Skin of body (tissue), 2 donors: ENCODE data around the gene KCNN4. TPM values are rescaled to one million over a fixed set of nuclear protein-coding genes. Genes with fewer than 3 reads are reported as not detected.

Source experiments
- DNase-seq: peaks from one replicate; lab custom pipeline; 2025; lab: John Stamatoyannopoulos, UW
- total RNA-seq: library from RNA; depleted of rRNA; stranded (reverse); fragments of >200 nt; gene quantifications from one replicate; pipeline ENCODE4 v1.2.3, GENCODE V29; 2014

Gene KCNN4
- total RNA-seq, 1 donor from 2014 or later, result 3.5 TPM

DNA sequence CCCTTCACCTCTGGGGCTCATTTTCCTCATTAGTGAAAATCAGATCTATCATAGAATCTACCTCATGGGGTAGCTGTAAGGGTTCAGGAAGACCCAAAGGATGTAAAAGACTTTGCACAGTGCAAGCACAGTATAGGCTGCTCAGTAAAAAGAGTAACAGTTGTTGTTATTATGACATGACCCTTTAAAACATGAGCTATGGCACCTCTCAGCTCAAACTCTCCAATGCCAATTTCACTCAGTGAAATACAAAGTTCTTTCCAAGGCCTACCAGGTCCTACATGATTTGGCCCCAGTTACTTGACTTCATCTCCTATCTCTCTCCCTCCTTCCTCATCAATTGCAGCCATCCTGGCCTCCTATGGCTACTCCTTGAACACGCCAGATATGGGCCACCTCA lies 30.9 kb downstream of the KCNN4 start:
- no peak for DNase-seq

DNA sequence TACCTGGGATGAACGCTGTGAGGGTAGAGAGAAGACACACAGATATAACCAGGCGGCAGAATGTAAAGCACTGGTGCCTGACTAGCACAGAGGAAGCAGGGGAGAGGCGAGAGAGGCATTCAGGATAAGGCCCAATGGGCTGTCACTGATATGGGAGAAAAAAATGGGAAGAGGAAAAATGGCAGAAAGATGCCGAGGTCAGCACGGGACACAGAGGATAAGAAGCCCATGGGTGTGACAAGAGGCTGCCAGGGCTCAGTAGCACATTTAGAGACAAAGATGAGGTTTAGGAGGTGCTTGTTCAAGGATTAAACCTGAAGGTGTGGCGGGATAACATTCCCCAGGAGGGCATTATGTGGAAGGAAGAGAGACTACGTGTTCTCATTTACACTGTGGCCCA lies 31.6 kb downstream of the KCNN4 start:
- no peak for DNase-seq

DNA sequence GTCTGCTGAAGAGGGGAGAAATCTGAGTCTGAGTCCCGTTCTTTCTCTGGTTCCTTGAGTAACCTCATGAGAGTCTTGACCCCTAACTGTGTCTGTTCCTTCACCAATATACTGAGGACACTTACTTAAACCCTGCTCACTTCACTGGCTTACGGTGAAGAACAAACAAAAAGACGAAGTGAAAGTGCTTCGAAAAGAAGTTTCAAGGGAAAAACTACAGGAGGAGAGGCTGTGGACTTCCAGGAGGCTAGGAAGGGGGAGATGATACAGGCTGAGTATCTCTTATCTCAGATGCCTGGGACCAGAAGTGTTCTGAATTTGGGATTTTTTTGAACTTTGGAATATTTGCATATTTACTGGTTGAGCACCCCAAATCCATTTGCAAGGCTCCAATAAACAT lies 32.1 kb downstream of the KCNN4 start:
- DNase-seq, result no peak

DNA sequence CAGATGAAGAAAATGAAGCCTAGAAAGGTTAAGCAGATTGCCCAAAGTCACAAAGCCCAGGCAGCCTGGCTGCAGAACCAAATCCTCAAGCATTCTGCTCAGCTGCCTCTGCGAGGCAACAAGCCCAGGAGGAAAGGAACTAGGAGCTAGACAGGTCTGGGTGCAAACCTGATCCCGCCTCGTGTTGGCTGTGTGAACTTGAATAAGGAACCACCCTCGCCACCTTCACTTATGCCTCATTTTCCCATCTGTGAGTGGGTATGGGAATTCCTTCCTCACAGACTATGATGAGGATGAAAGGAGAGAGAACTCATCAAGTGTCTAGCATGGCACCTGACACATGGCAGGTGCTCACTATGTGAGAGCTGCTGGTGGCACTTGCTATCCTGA lies 32.6 kb downstream of the KCNN4 start:
- DNase-seq, result no peak

DNA sequence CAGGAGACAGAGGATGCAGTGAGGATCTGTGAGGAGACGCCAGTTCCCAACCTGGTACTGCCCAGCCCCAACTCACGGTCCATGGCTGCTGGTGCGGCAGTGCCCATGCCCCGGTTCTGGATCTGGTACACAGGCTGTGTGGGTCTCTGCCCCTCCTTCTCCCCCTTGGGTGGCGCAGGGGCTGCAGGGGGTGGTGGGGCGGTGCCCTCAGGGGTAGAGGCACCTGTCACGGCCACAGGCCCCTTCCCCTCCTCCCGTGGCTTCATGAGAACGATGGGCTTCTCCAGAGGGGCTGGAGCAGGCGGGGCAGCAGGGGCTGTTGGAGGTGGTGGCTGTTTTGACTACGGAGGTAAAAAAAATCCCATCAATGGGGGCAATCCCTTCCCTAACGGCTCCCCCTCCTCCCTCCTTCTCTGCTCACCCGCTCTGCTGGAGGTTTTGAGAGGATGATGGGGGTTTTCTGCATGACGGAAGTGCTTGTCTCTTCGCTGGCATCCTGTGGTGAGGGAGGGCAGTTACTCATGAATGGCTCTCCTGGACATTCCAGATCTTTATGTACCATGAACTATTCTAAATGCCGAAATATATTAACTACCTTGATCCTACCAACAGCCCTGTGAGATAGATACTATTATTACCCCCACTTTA lies 33.1 kb downstream of the KCNN4 start:
- DNase-seq, result no peak

DNA sequence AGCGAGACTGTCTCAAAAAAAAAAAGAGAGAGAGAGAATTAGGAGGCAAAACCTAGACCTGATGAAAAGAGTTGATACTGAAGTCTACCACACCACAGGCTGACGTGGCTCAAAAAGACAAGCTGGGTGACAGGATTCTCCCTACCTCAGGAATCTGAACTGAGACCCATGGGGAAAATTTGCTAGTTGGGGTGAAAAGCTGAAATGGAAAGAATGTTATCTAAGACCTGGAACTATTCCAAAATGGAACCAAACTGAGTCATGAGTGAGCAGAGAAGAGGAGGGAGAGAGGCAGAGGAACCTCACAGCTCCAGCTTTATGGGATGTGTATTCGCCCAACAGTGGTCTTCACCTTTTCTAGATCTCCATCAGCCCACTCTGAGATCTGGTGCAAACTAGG lies 37.7 kb downstream of the KCNN4 start:
- no peak for DNase-seq

DNA sequence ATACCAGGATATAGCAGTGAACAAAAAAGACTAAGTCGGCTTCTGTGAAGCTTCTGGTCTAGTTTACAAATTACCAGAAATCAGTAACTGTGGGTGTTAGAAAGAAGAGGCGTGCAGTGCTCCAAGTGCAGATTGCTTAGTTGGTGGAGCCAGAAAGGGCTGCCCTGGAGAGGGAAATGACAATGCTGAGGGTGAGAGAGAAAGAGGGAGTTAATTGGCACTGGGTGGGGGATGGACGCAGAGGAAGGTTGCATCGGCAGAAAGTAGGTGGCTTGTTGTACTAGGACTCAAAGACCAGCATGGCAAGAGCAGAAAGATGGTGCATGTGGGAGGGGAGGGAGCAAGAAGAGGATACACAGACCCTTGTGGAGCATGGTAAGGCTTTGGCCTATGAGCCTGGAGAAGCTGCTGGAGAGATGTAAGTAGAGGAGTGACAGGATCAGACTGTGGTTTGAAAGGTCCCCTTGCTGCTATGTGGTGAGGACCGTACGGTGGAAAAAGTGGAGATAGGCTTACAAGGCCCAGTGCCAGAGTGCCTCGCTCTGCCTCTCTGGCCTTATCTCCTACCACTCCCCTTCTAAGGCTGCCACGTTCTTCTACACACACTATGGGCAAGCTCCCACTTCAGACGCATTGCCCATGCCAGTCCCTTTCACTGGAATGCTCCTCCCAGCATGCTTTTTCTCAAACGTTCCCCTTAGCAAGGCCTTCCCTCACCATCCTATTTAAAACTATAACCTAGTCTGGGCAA lies 39.5 kb downstream of the KCNN4 start:
- DNase-seq, result no peak

DNA sequence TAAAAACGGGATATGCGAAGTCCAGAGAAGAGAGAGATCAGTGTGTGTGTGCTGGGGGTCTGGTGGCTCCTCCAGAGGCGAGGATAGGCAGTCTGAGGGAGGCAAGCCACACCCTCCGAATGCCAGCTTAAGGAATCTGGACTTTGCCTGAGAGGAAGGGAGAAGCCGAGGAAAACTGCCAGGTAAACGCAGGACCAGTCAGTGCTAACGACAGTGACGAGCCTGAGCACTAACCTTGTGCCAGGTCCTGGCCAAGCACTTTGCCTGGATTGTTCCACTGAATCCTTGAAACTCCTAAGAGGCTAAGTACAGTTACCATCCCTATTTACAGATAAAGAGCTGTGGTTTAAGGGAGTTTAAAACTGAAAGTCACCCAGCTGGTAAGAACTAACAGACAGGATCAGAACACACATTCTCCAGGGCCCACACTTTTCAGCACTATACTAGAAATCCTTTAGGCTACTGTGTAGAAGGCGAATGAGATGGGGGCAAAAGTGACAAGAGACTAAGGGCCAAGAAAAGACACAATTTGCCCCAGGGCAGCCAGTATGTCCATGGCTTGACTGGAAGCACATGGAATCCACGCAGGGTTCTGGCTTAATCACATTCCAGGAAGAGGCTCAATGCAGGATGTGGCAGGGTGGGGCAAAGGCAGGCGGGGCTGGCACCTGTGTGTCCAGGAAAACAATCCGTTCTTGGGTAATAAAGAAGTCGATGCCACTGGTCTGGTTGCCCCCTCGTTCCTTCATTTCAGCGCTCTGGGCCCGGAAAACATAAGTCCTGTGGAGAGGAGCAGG lies 41.1 kb downstream of the KCNN4 start:
- no peak for DNase-seq

DNA sequence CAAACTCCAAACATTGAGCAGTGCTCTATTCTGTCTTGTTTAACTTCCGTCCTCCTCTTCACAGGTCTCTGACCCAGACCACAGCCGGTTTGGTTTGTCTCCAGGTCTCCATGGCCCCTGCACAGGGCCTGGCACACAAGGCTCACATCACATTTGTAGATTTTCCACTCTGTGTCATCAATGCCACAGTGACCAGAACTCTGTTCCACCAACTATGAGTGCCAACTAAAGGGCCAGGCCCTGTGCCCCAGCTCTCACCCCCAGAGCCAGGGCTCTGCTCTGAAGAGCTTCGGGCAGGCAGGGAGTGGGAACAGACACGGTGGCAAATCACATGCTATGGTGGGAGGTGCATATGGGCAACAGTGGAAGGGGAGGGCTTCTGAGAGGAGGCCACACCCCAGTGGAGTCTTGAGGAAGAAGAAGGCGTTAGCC lies 42.0 kb downstream of the KCNN4 start:
- DNase-seq, result no peak

DNA sequence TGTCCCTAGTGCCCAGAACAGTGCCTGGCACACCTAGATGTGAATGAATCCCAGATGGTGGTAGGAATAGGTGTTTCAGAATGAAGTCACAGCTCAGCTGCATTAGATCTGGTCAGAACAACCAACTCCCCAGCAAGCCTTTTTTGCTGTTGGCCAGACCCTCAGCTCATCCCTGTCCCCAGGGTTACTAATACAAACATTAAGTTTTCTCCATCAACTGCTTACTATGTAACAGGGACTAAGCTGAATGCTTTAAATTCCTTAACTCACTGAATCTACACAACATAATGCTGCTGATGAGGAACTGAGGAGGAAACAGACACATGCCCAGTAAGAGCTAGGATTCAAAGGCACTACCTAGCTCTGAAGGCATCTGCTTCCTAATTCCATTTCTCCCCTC lies 44.8 kb downstream of the KCNN4 start:
- DNase-seq, result no peak

DNA sequence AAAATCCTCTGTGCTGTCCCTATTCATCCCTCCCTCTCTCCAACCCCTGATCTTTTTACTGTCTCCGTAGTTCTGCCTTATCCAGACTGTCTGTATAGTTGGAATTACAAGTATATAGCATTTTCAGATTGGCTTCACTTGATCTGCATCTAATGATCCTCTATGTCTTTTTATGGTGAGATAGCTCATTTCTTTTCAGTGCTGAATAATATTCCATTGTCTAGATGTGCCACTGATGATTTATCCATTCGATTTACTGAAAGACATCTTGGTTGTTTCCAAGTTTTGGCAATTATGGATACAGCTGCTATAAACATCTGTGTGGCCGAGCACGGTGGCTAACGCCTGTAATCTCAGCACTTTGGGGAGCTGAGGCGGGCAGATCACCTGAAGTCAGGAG lies 45.8 kb downstream of the KCNN4 start:
- DNase-seq, result no peak

DNA sequence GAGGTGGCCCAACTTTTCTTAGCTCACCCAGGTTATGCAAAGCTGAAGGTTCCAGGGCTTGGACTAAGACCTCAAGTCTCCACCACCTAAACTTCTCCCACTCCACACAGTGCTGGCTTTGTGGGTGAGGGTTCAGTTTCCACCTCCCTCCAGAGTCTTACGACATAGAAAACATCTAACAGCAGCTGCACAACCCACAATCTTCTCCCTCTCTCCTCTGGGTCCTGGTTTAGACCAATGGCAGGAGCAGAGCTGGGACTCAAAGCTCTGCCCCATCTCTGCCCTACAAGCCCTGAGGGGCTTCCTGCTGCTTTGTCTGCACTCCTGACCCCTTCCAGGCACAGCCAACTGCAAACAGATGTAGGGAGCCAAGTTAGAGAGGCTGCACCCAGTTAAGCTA lies 48.9 kb downstream of the KCNN4 start:
- no peak for DNase-seq

DNA sequence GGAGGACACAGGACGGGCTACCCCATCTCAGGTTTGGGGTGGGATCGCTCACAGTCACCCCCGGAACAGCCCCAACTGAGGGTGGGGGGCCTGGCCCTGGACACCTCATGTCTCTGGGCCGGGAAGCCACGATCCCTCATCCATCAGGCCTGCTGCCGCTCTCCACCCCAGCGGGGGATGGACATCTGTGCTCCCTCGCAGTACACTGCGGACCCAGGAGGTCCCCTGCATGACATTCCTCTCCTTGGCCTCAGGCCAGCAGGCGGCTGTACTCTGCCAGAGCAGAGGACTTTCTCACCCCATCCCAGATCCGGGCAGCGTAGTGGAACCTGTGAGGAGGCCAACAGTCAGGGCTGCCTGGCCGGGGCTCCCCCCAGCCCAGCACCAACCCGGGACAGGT lies 49.4 kb downstream of the KCNN4 start:
- no peak for DNase-seq

DNA sequence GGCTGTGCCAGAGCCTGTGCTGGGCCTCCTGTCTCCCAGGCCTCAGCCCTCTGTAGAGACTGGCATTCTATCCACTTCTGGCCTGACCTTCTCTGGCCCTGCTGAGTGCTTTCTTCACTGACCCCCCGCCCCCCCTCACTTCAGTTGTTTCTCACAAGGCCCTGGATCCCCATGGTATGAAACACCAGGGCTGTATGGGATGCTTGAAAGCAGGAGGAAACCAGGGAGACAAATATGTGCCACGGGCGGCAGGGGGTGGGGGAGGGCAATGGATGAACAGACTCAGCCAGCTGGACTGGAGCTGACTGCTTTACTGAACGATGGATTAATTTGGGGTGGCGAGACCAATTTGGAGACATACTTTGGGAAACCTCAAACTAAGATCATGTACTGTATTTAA lies 50.9 kb downstream of the KCNN4 start:
- DNase-seq, result no peak

DNA sequence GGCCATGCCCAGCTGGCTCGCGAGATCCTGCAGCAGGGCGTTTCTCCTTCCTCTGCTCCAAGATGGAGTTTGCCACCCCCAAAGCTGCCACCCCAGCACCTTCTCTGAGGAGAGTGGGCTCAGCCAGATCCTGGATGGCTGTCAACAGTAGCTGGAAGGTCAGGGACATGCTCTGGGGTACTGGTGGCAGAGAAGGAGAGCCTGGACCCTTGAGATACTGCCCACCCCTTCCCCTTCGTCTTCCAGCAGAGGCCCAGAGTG lies 53.2 kb downstream of the KCNN4 start:
- no peak for DNase-seq

DNA sequence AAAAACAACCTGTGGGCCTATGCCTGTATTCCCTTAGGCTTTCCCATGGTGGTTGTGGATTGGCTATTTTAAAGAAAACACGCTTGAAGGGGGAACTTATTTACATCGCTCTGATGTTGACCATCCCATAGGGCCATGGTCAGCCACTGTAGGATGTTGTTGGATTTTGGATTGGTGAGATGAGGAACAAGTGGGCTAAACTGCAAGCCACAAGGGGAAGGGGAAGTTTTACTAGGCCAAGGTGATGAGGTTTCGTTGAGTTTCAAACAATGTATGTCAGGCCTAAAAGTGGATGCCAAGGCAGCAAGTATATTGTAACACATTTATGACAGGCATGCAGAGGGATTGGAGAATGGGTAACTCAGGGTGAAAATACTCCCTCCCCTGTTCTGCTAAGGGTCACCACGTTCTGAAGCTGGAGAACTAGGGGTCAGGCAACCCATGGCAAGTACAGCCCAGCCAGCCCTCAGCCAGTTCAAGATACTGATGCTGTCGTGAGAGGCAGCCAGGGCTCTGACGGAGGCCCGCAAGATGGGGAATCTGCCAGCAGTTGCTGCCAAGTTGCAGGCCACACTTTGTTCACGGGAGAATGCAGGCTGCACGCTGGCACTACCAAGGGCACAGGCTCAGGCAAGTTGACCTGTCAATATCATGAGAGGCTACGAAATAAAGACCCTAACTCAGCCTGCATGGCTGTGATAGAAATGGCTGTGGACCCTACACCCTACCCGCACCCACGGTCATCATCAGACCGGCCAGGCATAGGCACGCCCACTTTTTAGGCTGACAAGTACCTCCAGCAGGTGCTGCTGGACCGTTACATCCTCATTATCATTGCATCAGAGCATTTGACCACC lies 53.8 kb downstream of the KCNN4 start:
- DNase-seq, result no peak

DNA sequence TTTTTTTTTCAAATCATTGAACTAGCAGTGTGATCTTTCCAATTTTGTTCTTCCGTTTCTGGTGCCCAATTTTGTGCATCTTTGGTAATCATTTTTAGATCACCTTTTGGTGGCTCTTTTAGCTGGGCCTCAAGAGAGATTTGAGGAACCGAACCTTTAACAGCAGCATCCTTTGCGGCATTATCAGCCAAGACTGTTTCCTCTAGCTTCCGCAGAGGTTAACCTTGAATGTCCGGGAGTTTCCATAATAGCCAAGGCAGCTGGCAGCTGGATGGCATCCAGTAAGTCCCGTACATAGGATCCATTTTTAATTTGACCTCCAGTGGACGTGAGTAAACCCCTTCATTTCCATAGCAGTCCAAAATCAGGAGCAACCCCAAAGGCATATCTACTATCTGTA lies 55.3 kb downstream of the KCNN4 start:
- DNase-seq, result no peak

DNA sequence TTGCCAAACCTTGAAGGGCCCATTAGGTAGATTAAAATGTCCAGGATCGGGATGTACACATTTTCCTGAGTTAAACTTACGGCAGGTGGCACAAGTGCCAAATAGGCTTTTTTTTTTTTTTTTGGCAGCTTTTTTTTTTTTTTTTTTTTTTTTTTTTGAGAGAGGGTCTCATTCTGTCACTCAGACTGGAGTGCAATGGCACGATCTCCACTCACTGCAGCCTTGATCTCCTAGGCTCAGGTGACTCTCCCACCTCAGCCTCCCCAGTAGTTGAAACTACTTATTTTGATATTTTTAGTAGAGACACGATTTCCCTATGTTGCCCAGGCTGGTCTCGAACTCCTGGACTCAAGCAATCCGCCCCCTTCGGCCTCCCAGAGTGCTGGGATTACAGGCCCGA lies 55.9 kb downstream of the KCNN4 start:
- no peak for DNase-seq

DNA sequence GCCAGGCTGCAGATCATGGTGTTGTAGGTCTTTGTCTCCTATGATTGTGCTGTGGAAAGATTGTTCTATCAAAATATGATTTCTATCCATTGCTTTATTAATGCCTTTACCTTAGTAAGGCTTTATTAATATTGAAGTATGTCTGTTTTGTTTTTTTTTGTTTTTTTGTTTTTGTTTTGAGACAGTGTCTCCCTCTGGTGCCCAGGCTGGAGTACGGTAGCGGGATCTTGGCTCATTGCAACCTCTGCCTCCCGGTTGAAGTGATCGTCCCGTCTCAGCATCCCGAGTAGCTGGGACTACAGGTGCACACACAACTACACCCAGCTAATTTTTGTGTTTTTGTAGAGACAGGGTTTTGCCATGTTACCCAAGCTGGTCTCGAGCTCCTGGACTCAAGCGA lies 57.2 kb downstream of the KCNN4 start:
- DNase-seq, result no peak

DNA sequence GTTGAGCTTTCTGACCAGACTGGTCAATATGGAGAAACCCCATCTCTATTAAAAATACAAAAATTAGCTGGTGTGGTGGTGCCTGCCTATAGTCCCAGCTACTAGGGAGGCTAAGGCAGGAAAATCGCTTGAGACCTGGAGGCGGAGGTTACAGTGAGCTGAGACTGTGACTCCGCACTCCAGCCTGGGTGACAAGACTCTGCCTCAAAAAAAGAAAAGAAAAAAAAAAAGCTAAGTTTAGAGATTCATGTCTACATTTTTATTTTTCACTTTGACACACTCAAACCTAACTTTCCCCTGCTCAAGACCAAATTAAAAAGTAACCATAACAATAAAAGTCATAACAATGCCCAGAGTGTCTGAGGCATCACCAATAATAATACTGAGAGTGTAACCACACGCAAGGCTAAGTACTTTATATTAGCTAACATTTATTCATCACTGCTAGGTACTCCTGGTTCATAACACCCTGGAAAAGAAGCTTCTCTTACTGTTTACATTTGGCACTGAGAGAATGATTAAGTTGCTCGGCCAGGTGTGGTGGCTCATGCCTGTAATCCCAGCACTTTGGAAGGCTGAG lies 59.2 kb downstream of the KCNN4 start:
- DNase-seq, result no peak

DNA sequence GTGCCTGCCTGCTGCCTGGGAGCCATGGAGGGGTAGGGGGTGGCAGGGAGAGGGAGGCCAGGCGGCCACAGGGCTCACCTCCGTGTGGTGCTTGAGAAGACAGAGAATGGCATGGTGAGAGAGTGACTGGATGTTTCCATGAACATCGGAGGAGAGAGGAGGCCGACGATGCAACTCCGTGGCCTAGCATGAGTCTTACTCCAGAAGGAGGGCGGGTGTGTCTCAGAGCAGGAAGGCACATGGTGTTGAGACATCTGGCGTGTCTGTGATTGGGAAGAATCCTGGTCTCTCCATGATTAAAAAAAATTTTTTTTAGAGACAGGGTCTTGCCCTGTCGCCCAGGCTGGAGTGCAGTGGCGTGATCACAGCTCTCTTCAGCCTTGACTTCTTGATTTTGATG lies 59.8 kb downstream of the KCNN4 start:
- no peak for DNase-seq

DNA sequence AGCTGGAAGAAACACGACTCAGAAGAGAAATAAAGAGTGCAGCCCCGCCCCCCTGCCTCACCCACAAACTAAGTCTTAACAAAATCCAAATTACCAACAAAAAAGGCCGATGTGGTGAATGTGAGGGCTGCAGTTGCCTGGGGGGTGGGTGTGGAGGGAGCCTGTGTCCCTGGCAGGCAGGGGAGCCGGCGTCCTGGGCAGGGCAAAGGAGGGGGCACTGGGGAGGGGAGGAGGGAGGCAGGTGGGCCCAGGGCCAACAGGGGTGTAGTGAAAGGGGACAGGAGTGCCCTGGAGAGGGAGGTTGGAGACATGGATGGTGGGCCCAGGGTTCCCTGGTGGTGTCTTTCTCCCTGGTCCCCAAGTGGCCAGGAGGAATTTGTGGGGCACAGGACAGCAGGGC lies 60.9 kb downstream of the KCNN4 start:
- DNase-seq, result no peak
